Measurements from ENCODE around the gene ANKRD18B.
A peak's percentile ranks its signal among the peaks of the same experiment; 100 is the strongest.
"Not testable (repeated sequence)": the region's sequence is repeated elsewhere in the genome, so short reads cannot be mapped to it uniquely, and the experiment has no call there.

Gene ANKRD18B

GRCh38 chr9:33535541-33535940 is 11.5 kb downstream of the ANKRD18B start:
- no peak for DNase-seq

GRCh38 chr9:33543463-33543862 is 19.4 kb downstream of the ANKRD18B start:
- DNase-seq = not testable (repeated sequence)

GRCh38 chr9:33545715-33546114 is 21.7 kb downstream of the ANKRD18B start:
- DNase-seq = not testable (repeated sequence)

GRCh38 chr9:33548816-33549215 is 24.8 kb downstream of the ANKRD18B start:
- DNase-seq = not testable (repeated sequence)

GRCh38 chr9:33549418-33549817 is 25.4 kb downstream of the ANKRD18B start:
- not testable (repeated sequence) for DNase-seq

- not testable (repeated sequence) for DNase-seq
Measured at GRCh38 chr9:33551183-33551582, 27.1 kb downstream of the ANKRD18B start.

GRCh38 chr9:33552315-33552725 is 28.3 kb downstream of the ANKRD18B start:
- peak; percentile 5 for DNase-seq

- DNase-seq = peak; percentile 42
Measured at GRCh38 chr9:33560217-33560616, 36.2 kb downstream of the ANKRD18B start.

GRCh38 chr9:33562196-33562595 is 38.1 kb downstream of the ANKRD18B start:
- not testable (repeated sequence) for DNase-seq

GRCh38 chr9:33567776-33568175 is 43.7 kb downstream of the ANKRD18B start:
- DNase-seq = not testable (repeated sequence)

- DNase-seq = not testable (repeated sequence)
Measured at GRCh38 chr9:33577786-33578185, 53.7 kb downstream of the ANKRD18B start.

GRCh38 chr9:33579996-33580395 is 55.9 kb downstream of the ANKRD18B start:
- DNase-seq = not testable (repeated sequence)

- not testable (repeated sequence) for DNase-seq
Measured at GRCh38 chr9:33582686-33583085, 58.6 kb downstream of the ANKRD18B start.

- DNase-seq = not testable (repeated sequence)
Measured at GRCh38 chr9:33586128-33586527, 62.1 kb downstream of the ANKRD18B start.

- DNase-seq = not testable (repeated sequence)
Measured at GRCh38 chr9:33587799-33588198, 63.7 kb downstream of the ANKRD18B start.

- DNase-seq = not testable (repeated sequence)
Measured at GRCh38 chr9:33588876-33589275, 64.8 kb downstream of the ANKRD18B start.

- not testable (repeated sequence) for DNase-seq
Measured at GRCh38 chr9:33590857-33591256, 66.8 kb downstream of the ANKRD18B start.

- not testable (repeated sequence) for DNase-seq
Measured at GRCh38 chr9:33596974-33597373, 72.9 kb downstream of the ANKRD18B start.

GRCh38 chr9:33597386-33597785 is 73.3 kb downstream of the ANKRD18B start:
- DNase-seq = not testable (repeated sequence)

- not testable (repeated sequence) for DNase-seq
Measured at GRCh38 chr9:33598796-33599379, 74.8 kb downstream of the ANKRD18B start.

GRCh38 chr9:33600911-33601310 is 76.9 kb downstream of the ANKRD18B start:
- DNase-seq = not testable (repeated sequence)

GRCh38 chr9:33604249-33604648 is 80.2 kb downstream of the ANKRD18B start:
- DNase-seq = not testable (repeated sequence)

GRCh38 chr9:33604936-33605335 is 80.9 kb downstream of the ANKRD18B start:
- not testable (repeated sequence) for DNase-seq

- no peak for DNase-seq
Measured at GRCh38 chr9:33611358-33611757, 87.3 kb downstream of the ANKRD18B start.

GRCh38 chr9:33612410-33612809 is 88.4 kb downstream of the ANKRD18B start:
- not testable (repeated sequence) for DNase-seq

Data from NCI-H2171 treated with DMSO at 0.1 percent for 48 hours (cell line).